SH-SY5Y (cell line): ENCODE results near the gene OMP.

Experiments used
- GATA2 ChIP-seq: IDR thresholded peaks from 2 replicates; pipeline ENCODE4 v1.6.1; 2011; ENCODE audit warnings: mild to moderate bottlenecking, low read depth, low read length
- GATA3 ChIP-seq: IDR thresholded peaks from 2 replicates; pipeline ENCODE4 v1.6.1; 2011; ENCODE audit warnings: low read depth, mild to moderate bottlenecking, low read length, moderate library complexity

DNA sequence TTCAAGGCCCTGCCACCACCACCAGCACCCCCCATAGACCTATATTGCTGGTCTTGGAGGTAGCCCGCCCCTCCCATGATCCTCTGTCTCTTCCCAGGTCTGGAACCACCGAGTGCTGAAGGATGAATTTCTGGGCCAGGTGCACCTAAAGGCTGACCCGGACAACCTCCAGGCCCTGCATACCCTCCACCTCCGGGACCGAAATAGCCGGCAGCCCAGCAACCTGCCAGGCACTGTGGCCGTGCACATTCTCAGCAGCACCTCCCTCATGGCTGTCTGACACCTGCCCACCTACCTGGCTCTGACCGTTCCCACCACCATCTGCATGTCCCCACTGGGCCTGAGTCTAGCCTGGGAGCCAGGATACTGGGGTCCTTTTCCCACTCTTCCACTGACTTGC lies 21.0 kb downstream of the OMP start:
- TF ChIP-seq GATA3 (no peak), GATA2 (no peak)
